Kasumi-1 (cell line): ENCODE data around the gene DIPK1C.
"Not testable (repeated sequence)": the region's sequence is repeated elsewhere in the genome, so short reads cannot be mapped to it uniquely, and the experiment has no call there.

ENCODE experiments used
- DNase-seq, 2 experiments: peaks; one replicate each; lab custom pipeline; 2025; lab: John Stamatoyannopoulos, UW

DIPK1C gene

GRCh38 chr18:74457043-74457724 lies at the start of gene DIPK1C:
Gene DIPK1C (minus strand): TSS chr18:74457308. CDS start chr18:74457259, 49 bp downstream.
- no peak for DNase-seq

- no peak for DNase-seq
Measured at GRCh38 chr18:74506448-74507084, 49.5 kb upstream of the DIPK1C start.

- no peak for DNase-seq
Measured at GRCh38 chr18:74505776-74506175, 48.7 kb upstream of the DIPK1C start.

- no peak for DNase-seq
Measured at GRCh38 chr18:74503137-74503536, 46.0 kb upstream of the DIPK1C start.

- DNase-seq, result no peak
Measured at GRCh38 chr18:74501386-74501785, 44.3 kb upstream of the DIPK1C start.

GRCh38 chr18:74500774-74501173 lies 43.7 kb upstream of the DIPK1C start:
- DNase-seq, result not testable (repeated sequence)

GRCh38 chr18:74500372-74500771 lies 43.3 kb upstream of the DIPK1C start:
- DNase-seq, result no peak

GRCh38 chr18:74499633-74500032 lies 42.5 kb upstream of the DIPK1C start:
- DNase-seq, result peak; percentile 83 to 86

GRCh38 chr18:74498712-74499627 lies 41.9 kb upstream of the DIPK1C start:
- peak; percentile 62 to 70 for DNase-seq

GRCh38 chr18:74497778-74498177 lies 40.7 kb upstream of the DIPK1C start:
- no peak for DNase-seq

GRCh38 chr18:74497324-74497676 lies 40.2 kb upstream of the DIPK1C start:
- DNase-seq, result no peak

GRCh38 chr18:74496508-74497323 lies 39.6 kb upstream of the DIPK1C start:
- peak in 1 of 2 experiments; percentile 33 for DNase-seq

GRCh38 chr18:74495581-74496507 lies 38.7 kb upstream of the DIPK1C start, which contains the start of gene CNDP2:
Gene CNDP2 (plus strand): TSS chr18:74496363. CDS start chr18:74499974, 3,611 bp downstream.
- peak; percentile 91 to 94 for DNase-seq

- DNase-seq, result no peak
Measured at GRCh38 chr18:74494514-74494913, 37.4 kb upstream of the DIPK1C start.

GRCh38 chr18:74493689-74494088 lies 36.6 kb upstream of the DIPK1C start:
- DNase-seq, result peak; percentile 49 to 58

GRCh38 chr18:74492259-74492658 lies 35.2 kb upstream of the DIPK1C start:
- DNase-seq, result no peak

GRCh38 chr18:74489676-74490075 lies 32.6 kb upstream of the DIPK1C start:
- no peak for DNase-seq

- no peak for DNase-seq
Measured at GRCh38 chr18:74488864-74489263, 31.8 kb upstream of the DIPK1C start.

GRCh38 chr18:74488354-74488753 lies 31.2 kb upstream of the DIPK1C start:
- no peak for DNase-seq

- no peak for DNase-seq
Measured at GRCh38 chr18:74486119-74486849, 29.2 kb upstream of the DIPK1C start.
